Islet of Langerhans (tissue), 1 donor: ENCODE measurements around the gene INSM1.
"Not testable (repeated sequence)": the region's sequence is repeated elsewhere in the genome, so short reads cannot be mapped to it uniquely, and the experiment has no call there.

Source experiments
- FAIRE-seq: peaks from one replicate; lab custom pipeline; 2011; peaks lifted over from hg19 to GRCh38; lab: Jason Lieb, UNC

The INSM1 gene, protein sequence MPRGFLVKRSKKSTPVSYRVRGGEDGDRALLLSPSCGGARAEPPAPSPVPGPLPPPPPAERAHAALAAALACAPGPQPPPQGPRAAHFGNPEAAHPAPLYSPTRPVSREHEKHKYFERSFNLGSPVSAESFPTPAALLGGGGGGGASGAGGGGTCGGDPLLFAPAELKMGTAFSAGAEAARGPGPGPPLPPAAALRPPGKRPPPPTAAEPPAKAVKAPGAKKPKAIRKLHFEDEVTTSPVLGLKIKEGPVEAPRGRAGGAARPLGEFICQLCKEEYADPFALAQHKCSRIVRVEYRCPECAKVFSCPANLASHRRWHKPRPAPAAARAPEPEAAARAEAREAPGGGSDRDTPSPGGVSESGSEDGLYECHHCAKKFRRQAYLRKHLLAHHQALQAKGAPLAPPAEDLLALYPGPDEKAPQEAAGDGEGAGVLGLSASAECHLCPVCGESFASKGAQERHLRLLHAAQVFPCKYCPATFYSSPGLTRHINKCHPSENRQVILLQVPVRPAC

DNA sequence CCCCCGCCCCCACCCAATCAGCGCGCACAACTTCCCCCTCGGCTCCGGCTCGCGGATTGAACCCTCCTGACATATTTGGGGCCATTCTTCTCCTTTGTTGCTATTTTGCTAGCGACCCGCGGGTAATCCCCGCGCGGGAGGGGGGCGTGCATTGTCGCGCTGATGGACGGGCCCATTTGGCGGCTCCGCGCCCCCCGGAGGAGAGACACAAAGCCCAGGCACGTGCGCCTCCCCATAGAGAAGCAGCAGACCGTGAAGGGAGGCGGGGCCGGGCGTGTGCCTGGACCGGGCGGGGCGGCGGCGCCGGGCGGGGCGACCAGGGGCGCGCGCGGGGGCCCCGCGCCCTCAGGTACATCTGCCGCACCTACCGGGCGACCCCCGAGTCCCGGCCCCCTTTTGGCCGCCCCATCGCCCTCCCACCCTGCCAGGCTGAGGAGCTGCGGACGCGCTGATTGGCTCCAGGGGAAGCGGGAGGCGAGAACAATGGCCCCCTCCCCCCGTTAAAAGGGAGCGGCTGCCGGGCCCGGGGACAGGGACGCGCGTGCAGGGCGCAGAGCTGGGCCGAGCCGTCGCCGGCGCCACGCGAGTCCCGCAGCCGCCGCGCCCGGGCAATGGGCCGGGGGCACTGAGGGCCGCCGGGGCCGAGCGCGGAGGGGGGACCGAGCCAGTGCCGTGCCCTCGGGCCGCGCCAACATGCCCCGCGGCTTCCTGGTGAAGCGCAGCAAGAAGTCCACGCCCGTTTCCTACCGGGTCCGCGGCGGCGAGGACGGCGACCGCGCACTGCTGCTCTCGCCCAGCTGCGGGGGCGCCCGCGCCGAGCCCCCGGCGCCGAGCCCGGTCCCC is at the start of gene INSM1:
TSS of gene INSM1 (plus strand) at position 530 of the 843 bp plus-strand sequence. CDS start at position 694, 164 bp downstream.
- no peak for FAIRE-seq

DNA sequence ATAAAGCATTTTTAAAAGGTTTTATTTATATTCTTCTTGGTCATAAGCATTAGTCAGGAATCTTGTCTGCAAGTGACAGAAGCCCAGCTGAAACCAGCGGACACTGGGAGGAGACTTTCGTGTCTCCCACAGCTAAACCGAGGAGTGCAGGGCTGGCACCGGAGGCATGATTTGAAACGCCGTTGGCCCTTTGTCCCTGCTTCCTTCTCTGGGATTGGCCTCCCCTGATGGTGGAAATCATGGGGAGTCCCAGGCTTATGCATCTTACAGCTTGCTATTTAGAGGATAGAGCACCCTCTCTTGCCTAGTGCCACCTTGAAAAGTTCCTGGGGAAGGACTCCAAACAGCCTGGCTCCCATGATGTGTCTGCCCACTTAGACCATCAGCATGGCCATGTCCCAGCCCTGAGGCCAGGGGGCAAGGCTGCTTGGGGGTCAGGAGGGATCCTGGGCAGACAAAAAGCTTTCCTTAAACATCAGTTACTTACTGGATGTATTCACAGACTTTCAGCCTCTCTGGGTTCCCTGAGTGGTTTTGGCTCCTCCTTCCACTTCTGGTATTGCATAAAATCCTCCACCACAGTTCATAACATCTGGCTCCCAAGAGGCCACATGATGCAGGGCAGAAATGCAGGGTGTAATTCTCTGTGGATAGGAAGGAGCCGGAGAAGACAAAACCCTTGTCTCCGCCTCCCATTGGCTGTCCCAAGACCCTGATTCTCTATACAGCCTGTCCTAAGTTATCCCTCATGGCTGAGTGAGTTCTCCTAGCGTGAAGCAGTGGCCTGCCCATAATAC is 49.3 kb upstream of the INSM1 start:
- FAIRE-seq: no peak

DNA sequence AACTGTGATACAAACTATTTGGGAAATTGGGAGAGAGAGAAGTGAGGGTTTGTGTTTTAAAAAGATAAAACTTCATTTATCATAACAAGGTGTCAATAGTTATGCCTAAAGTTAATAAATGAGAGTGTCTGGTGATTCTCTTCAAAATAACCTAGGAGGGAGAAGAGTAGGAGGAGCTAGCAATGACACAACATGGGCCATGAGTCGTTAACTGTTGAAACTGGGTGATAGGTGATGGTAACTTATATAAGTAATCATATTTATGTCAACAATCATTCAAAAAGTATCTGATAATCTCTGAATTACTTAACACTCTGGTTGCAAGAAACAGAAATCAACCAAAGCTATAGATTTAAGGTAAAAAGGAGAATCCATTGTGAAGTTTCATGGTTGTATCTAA is 46.8 kb upstream of the INSM1 start:
- no peak for FAIRE-seq

DNA sequence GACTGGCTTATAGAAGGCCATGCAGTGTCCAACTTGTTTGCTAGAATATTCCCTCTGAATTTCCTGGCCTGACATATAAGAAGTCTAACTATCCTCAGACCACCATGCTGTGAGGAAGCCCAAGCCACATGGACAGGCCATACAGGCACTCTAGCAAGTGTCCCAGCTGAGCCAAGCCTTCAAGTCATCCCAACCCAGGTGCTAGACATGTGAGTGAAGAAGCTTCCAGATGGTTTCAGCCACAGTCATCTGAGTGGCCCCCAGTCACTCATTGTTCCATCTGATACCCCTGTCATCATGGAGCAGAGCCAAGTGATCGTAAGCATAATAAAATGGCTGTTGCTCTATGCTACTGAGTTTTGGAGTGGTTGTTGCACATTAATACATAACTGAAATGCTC is 46.0 kb upstream of the INSM1 start:
- FAIRE-seq: no peak

GRCh38 chr20:20322912-20323311 is 45.0 kb upstream of the INSM1 start:
- no peak for FAIRE-seq

DNA sequence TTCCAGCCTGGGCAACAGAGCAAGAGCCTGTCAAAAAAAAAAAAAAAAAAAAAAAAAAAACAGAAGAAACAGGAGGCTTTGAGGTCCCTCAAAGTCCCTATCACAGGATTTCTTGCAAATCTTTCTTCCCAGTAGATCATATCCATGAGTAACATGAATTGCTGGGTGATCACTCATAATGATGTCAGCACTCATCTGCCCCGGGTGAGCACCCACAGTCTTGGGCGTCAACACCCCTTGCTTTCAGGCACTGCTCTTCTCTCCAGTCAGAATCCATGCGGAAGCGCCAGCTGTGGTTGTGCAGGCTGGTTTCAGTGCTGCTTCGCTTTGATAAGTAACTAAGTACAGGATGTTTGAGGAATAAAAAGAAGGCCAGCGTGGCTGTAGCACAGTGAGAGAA is 40.2 kb upstream of the INSM1 start:
- no peak for FAIRE-seq

DNA sequence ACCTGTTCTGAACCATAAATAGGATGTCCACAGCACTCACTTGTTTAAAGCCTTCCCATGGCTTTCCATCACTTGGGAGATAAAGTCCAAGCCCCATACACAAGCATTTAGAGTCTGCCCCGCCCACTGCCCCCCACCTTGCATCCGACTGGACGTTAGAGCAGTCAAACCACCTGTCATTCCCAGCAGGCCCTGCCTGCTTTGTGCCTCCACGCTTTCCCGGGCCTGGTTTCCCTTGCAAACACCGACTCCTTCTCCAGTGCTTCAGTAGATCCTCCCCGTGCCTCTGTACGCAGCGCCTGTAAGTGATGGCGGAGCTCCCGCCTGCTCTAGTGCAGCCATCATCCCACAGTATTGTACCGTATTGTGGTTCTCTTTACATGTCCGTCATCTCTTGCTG is 38.3 kb upstream of the INSM1 start:
- no peak for FAIRE-seq

GRCh38 chr20:20331156-20331555 is 36.7 kb upstream of the INSM1 start:
- FAIRE-seq: no peak

GRCh38 chr20:20331817-20332216 is 36.1 kb upstream of the INSM1 start:
- no peak for FAIRE-seq

GRCh38 chr20:20333866-20334265 is 34.0 kb upstream of the INSM1 start:
- FAIRE-seq: no peak

GRCh38 chr20:20334489-20334888 is 33.4 kb upstream of the INSM1 start:
- FAIRE-seq: no peak

DNA sequence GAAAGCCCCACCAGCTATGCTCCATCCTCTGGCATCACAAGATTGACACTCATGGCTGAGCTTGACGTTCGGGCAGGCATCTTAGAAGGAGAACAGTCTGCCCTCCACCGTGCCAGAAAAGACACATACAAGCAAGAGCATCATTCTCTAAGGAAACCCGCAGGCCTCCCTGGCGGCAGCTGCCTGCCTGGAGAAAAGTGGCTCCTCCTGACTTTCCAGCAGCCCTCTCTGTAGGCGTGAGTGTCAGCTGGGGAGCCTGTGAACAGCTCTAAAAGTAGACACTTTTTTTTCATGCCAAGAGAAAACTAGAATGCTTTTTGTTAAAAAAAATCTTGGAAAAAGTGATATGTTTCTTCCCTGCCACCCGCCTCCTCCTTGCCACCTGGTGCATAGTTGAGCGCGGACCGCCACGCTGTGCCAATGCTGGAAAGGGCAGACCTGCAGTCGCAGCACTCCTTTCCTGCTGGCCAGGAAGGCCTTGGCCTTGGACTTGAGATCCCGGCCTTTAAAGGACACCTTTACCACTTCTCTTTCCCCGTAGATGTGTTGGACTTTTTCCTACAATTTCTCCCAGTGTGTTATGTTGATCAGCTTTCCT is 29.7 kb upstream of the INSM1 start:
- FAIRE-seq: no peak

GRCh38 chr20:20340443-20340842 is 27.5 kb upstream of the INSM1 start:
- no peak for FAIRE-seq

GRCh38 chr20:20341371-20341770 is 26.5 kb upstream of the INSM1 start:
- no peak for FAIRE-seq

GRCh38 chr20:20342066-20342465 is 25.8 kb upstream of the INSM1 start:
- no peak for FAIRE-seq

DNA sequence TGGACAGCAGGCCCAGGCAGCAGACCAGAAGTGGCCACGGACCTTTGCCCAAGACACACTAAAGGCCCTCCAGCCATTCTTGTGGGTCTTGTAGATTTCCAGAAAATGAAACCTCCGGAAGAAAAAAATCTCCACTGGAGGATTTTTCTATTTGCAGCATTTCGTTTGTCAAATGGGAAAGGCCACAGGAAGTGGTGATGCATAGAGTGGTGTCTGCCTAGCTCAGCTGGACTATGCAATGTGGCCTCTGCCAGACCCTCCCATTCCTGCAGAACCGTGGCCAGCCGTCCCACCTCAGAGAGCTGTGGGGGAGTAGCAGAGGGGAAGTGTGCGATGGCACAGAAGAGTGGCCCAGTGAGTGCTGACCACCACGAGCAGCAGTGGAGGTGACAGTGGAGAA is 24.0 kb upstream of the INSM1 start:
- FAIRE-seq: no peak

GRCh38 chr20:20344476-20344875 is 23.4 kb upstream of the INSM1 start:
- no peak for FAIRE-seq

DNA sequence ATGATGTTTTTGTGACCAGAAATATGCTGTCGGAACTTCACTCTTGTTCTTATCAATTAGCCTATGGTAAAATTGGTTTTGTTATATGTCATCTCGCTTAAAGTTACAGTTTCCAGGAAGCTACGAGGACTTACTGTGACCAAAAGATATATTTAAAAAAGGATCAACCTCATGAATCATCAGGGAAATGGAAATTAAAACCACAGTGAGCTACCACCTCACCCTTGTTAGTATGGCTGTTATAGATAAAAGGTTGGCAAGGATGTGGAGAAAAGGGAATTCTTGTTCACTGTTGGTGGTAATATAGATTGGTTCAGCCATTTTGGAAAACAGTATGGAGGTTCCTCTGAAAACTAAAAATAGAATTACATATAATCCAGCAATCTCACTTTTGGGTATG is 14.3 kb upstream of the INSM1 start:
- no peak for FAIRE-seq

DNA sequence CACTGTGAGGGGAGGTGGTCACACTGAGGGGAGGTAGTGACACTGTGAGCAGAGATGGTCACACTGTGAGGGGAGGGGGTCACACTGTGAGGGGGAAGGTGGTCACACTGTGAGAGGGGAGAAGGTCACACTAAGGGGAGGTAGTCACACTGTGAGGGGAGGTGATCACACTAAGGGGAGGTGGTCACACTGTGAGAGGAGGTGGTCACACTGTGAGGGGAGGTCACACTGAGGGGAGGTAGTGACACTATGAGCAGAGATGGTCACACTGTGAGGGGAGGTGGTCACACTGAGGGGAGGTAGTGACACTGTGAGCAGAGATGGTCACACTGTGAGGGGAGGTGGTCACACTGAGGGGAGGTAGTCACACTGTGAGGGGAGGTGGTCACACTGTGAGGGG is 12.4 kb upstream of the INSM1 start:
- FAIRE-seq: not testable (repeated sequence)

DNA sequence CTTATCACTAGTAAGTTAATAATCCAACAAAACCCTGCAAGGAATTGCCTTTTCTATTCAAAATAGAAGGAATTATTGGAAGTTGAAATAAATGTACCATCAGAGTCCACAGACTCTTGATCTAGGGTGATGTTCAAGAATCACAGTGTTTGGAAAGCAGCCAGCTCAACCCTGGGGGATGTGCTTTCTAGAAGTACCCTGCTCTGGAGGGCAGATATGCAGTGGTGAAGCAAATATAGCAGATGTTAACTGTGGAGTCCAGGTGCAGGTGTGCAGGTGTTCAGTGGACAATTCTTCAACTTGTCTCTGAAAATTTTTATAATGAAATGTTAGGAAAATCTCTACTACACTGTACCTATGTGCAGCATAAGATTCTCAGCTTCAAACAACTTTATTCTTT is 9.1 kb upstream of the INSM1 start:
- FAIRE-seq: no peak

DNA sequence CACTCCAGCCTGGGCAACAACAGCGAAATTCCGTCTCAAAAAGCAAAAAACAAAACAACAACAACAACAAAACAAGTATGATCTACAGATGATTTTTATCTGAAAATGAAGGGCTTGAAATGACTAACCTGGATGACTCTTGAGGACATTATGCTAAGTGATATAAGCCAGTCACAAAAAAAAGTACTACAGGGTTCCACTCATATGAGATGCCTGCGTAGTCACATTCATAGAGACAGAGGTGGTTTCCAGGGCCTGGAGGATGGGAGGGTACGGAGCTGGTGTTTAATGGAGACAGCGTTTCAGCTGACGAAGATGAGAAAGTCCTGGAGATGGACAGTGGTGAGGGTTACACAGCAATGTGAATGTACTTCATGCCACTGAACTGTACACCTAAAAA is 8.3 kb upstream of the INSM1 start:
- peak; percentile 5 for FAIRE-seq

- FAIRE-seq: peak; percentile 84
Measured at GRCh38 chr20:20360464-20360863, 7.4 kb upstream of the INSM1 start.
